ENCODE data around the gene NPHP4.

GRCh38 chr1:5880630-5881405 lies 111.4 kb downstream of the NPHP4 start:
- TF ChIP-seq POLR2A (IDR thresholded peaks at IDR 0.05): no peak
- no peak for TF ChIP-seq CTCF (IDR thresholded peaks at IDR 0.05 in 4 of 5, conservative IDR thresholded peaks at IDR 0.05 in 1 of 5)
